DND-41 (cell line): Measurements from ENCODE around the gene SPTBN4.

Source experiments
- CTCF ChIP-seq: IDR thresholded peaks from 2 replicates; pipeline ENCODE4 v1.5.1; 2012; ENCODE audit warnings: borderline replicate concordance, low read length, moderate library complexity, mild to moderate bottlenecking; ENCODE audit not compliant: poor library complexity, severe bottlenecking; ENCODE audit errors: extremely low read depth
- EZH2 ChIP-seq: IDR thresholded peaks from 3 replicates; pipeline ENCODE4 v1.6.1; 2012; ENCODE audit warnings: borderline replicate concordance, low read depth, mild to moderate bottlenecking, moderate library complexity, low read length, inconsistent platforms; ENCODE audit not compliant: severe bottlenecking

DNA sequence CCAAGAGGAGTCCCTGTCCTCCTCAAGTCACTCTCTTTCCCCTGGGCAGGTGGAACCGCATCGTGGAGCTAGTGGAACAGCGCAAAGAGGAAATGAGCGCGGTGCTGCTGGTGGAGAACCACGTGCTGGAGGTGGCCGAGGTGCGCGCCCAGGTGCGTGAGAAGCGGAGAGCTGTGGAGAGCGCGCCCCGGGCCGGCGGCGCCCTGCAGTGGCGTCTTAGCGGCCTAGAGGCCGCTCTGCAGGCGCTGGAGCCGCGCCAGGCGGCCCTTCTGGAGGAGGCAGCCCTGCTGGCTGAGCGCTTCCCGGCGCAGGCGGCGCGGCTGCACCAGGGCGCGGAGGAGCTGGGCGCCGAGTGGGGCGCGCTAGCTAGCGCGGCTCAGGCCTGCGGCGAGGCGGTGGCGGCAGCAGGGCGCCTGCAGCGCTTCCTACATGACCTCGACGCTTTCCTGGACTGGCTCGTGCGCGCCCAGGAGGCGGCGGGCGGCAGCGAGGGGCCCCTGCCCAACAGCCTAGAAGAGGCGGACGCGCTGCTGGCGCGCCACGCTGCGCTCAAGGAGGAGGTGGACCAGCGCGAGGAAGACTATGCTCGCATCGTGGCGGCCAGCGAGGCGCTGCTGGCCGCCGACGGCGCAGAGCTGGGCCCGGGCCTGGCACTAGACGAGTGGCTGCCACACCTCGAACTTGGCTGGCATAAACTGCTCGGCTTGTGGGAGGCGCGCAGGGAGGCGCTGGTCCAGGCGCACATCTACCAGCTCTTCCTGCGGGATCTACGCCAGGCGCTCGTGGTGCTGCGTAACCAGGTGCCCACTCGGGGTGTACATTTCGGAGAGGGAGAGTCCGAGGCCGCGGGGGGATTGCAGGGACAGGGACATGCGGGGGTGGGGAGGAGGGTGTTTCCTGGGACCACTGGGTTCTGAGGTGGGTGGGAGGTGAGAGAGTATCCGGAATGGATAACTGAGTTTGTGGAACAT is 52.8 kb downstream of the SPTBN4 start:
- TF ChIP-seq EZH2 = no peak
- TF ChIP-seq CTCF = no peak
